Sciatic nerve (tissue), 2 donors: ENCODE measurements around the gene REPS2. TPM values are rescaled to one million over a fixed set of nuclear protein-coding genes. Genes with fewer than 3 reads are reported as not detected.
A peak's percentile ranks its signal among the peaks of the same experiment; 100 is the strongest.

ENCODE experiments used
- ATAC-seq: fragments of 200-7000 bp; cut with Tn5 transposase; one replicate; pipeline ENCODE4 v1.9.1; 2020; ENCODE audit warnings: mild to moderate bottlenecking, moderate library complexity
- DNase-seq: peaks from one replicate; pipeline ENCODE4 v3.0.0-alpha.2; 2020; ENCODE audit warnings: low spot score
- intact Hi-C: fragments of 100-400 bp; cut with DNase I; formaldehyde crosslinking; loops from one replicate; pipeline ENCODE4 v1.14.2; 2022
- total RNA-seq: library from RNA; stranded (reverse); fragmentation: NEBNext Ultra II Directional; extraction: Animal tissue kit (Norgen Biotek cat#: 25700); gene quantifications from one replicate; pipeline ENCODE4 v1.2.1, GENCODE V29; 2021
- donor health status: DM: no; HTN: no; CAD: no.
- donor health status: DM: no; HTN: no; CAD: no.

REPS2 gene
- total RNA-seq, 1 donor from 2014 or later, result 5.9 TPM

- DNase-seq (no peak), ATAC-seq (no peak)
- intact Hi-C loops, result no loop called here
These were observed 46.5 kb downstream of the REPS2 start for GRCh38 chrX:16992951-16993350.

- no peak for DNase-seq
- ATAC-seq, result no peak
- intact Hi-C loops, result no loop called here
These were observed 47.4 kb downstream of the REPS2 start for GRCh38 chrX:16993791-16994318.

- DNase-seq, result no peak
- intact Hi-C loops, result no loop called here
- no peak for ATAC-seq
These were observed 48.3 kb downstream of the REPS2 start for GRCh38 chrX:16994736-16995135.

DNA sequence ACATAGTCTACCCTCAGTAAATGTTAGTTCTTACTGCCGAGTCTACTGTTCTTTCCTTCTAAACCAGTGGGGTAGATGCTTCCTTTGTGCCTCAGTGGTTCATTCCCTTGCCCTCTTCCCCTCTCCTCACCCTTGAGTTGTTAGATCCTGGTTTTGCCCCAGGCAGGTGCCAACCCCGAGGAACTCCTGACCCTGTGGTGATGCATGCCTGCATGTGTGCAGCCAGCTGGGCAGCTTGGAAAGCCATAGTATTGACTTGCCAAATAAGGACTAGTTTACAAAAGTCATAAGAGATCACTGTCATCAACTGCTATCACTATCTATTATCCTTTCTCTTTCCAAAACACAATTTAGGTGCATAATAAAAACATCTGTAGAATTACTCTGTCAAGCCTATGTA, 50.9 kb downstream of the REPS2 start:
- ATAC-seq, result no peak
- DNase-seq, result no peak
- intact Hi-C loops, result no loop called here

DNA sequence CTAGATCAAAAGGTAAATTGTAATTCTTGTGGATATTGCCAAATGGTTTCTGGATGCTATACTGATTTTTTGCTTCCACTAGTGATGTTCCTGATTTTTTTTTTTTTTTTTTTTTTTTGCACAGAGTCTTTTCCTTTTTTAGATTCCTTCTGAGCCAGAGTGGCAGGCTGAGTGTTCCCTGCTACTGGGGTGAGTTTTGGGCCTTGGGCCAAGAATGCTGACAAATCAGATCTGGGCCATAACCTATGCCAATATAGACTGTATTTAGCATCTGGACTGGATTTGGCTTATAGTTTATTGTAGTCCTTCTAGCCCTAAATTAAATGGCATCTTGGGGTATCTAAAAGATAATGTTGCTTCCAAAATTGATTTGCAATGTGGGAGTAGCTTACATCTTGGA, 52.8 kb downstream of the REPS2 start:
- intact Hi-C loops, result no loop called here
- DNase-seq (no peak), ATAC-seq (no peak)

- DNase-seq, result no peak
- no peak for ATAC-seq
- intact Hi-C loops, result no loop called here
These were observed 54.3 kb downstream of the REPS2 start for GRCh38 chrX:17000751-17001150.

- intact Hi-C loops, result no loop called here
- no peak for DNase-seq
- no peak for ATAC-seq
These were observed 59.4 kb downstream of the REPS2 start for GRCh38 chrX:17005712-17006368.

- no peak for DNase-seq
- intact Hi-C loops, result no loop called here
- ATAC-seq, result no peak
These were observed 60.8 kb downstream of the REPS2 start for GRCh38 chrX:17007134-17007768.

DNA sequence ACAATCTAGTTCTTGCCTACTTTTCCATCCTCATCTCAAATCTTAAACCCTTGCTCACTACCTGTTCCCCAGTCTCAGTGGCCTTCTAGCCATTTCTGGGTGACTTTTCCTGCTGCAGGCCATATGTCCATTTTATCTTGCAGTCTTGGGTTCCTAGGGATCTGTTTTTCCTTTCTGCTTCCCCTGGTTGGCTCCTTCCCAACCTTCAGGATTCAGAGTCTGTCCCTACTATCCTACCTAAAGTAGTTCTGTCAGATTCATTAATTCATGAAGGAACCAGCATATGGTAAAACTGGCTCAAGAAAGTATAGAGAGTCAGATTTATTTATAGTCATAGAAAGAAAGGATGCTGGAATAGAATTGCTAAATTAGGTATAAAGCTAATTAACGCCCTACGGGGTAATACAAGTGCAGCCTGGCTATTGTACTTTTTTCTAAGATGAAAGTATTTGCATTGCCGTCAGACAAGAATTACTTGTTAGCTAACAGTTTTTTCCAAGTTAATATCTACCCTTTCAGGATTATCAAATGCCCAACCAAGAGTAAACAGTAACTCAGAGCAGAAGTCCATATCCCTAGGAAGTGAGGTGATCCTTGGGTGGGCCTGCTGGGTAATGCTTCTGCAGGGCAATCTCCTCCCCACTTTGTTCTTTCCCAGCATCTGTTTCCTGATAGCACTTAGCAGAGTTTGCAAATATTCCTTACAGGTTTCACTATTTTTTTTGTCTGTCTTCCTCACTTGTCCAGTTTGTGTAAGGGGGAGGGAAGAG, 63.6 kb downstream of the REPS2 start:
- ATAC-seq, result no peak
- no peak for DNase-seq
- intact Hi-C loops, result no loop called here

DNA sequence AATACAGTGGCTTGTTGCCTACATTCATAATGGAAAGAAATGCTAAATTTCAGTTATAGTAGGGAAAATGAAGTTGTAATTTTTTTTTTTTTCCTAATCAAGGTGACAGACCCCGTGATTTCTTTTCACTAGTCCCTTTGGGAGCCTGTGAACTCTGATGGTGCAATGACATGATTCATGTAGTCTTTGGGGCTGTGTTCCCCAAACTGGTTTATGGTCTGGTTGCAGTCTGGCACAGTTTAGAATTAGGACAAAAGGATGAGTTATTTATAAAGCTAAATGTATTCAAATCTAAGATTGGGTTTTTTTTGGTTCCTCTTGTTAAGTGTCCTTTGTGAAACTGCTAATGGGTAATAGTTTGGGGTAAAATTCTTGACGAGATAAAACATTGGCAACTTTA, 66.0 kb downstream of the REPS2 start:
- DNase-seq, result no peak
- no peak for ATAC-seq
- intact Hi-C loops, result no loop called here

DNA sequence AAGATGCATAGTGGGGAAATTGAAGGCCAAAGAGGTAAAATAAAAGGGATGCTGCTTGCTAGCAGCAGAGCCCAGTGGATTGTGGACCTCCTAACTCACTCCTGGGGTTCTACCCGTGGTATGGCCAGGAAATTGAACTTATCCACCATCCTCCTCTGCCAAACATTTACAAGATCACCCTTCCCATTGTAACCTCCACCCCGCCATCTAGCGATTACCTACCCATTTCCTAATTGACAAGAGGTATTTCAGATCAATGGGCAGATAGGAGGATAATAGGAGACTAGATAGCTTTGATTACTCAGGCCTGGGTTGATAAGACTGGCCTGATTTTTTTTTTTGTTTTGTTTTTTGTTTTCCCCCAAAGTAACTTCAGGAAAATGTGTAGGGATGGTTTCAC, 67.8 kb downstream of the REPS2 start:
- intact Hi-C loops, result no loop called here
- DNase-seq (no peak), ATAC-seq (no peak)

DNA sequence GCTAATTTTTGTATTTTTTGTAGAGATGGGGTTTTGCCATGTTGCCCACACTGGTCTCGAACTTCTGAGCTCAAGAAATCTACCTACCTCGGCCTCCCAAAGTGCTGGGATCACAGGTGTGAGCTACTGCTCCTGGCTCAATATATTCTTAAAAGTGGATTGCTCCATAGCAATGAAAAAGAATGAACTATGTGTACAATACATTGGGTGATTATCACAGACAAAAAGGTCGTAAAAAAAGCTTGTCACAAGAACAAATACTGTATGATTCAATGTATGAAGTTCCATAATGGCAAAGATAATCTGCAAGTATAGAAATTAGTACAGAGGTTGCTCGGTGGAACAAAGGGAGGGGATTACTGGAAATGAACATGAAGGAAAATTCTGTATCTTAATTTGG, 70.7 kb downstream of the REPS2 start:
- intact Hi-C loops, result no loop called here
- DNase-seq (no peak), ATAC-seq (no peak)

GRCh38 chrX:17020356-17020755, 73.9 kb downstream of the REPS2 start:
- DNase-seq (no peak), ATAC-seq (peak; percentile 48)
- intact Hi-C loops, result no loop called here

DNA sequence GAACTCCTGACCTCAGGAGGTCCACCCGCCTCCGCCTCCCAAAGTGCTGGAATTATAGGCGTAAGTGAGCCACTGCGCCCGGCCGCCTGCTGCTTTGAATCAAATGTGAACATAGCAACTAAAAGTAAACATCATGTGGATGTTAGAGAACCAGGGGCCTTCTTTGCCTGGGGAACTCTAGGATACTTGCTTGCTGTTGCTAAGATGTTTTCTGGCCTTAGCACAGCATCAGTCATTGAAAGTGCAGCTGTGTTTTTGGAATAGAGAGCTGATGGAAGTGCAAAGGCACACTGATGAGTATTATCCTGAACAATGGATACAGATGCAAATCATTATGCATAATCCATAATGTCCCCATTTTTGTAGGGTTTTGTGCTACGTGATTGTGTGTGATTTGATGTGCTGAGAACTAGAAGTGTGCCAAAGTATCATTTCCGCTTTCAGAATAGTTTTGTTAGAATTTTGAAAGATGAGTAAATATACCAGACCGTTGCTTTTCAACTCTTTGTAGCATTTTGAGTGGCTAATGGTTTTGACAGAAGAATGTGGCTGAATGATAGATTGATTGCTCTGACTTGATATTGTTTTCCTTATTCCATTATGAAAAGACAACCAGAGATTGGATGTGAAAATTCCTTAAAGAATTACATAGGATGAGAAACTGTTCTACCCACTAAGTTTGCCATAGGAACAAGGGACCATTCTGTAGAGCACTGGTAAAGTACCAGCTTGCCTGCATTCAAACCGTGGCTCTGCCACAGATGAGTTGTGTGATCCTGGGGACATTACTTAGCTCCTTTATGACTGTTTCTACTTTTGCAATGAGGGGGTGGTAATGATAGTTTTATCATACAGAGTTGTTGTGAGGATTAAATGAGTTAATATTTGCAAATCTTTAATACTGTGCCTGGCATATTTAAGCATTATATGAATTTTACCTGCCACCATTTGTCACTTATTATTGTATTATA, 74.7 kb downstream of the REPS2 start:
- peak; percentile 81 for ATAC-seq
- intact Hi-C loops, result no loop called here

GRCh38 chrX:17021851-17022604, 75.6 kb downstream of the REPS2 start:
- ATAC-seq, result no peak
- intact Hi-C loops, result no loop called here

More for the DNA sequence above, 74.7 kb downstream of the REPS2 start:
- DNase-seq, result no peak

GRCh38 chrX:17023661-17024060, 77.2 kb downstream of the REPS2 start:
- DNase-seq (no peak), ATAC-seq (no peak)
- intact Hi-C loops, result no loop called here

More at GRCh38 chrX:17021851-17022604, 75.6 kb downstream of the REPS2 start:
- no peak for DNase-seq

GRCh38 chrX:17024886-17025285, 78.4 kb downstream of the REPS2 start:
- DNase-seq (no peak), ATAC-seq (no peak)
- intact Hi-C loops, result no loop called here

- ATAC-seq (no peak), DNase-seq (no peak)
- intact Hi-C loops, result no loop called here
These were observed 79.3 kb downstream of the REPS2 start for GRCh38 chrX:17025621-17026302.
